HCT116 (cell line): ENCODE results near the gene SIL1. TPM values are rescaled to one million over a fixed set of nuclear protein-coding genes. Genes with fewer than 3 reads are reported as not detected.

Experiments
- ATAC-seq: fragments of 200-7000 bp; cut with Tn5 transposase; 2 replicates; pipeline ENCODE4 v1.9.1; 2020; ENCODE audit warnings: mild to moderate bottlenecking, moderate library complexity
- BruUV-seq: library from RNA; stranded (reverse); fragments of 400-500 nt; replicated peaks from 2 replicates; lab custom pipeline; 2021; lab: Mats Ljungman, UMichigan
- CTCF ChIA-PET: fragments of 300-600 bp; sonication (Branson Sonifier 250); formaldehyde crosslinking; loops from one replicate; lab custom pipeline; 2021; ENCODE audit warnings: antibody characterized with exemption; lab: Charles Lee
- POLR2A ChIA-PET: fragments of 300-600, 350-600 bp; sonication (Branson Sonifier 250); formaldehyde crosslinking; loops from one replicate; lab custom pipeline; 2021; ENCODE audit warnings: antibody characterized with exemption; lab: Charles Lee
- RAD21 ChIA-PET, 2 experiments: fragments of 300-600 bp; sonication (Branson Sonifier 250); formaldehyde crosslinking; loops; one replicate each; lab custom pipeline; 2023; ENCODE audit warnings: low total read pairs in 2 of 2; ENCODE audit not compliant: uncharacterized antibody in 2 of 2, unreplicated experiment in 2 of 2, low non-redundant PET in 1 of 2; lab: Charles Lee
- DNase-seq: peaks from one replicate; pipeline ENCODE4 v3.0.0-alpha.2; 2010; ENCODE audit warnings: low read depth, low spot score
- H2AFZ ChIP-seq: fragments of 200-600 bp; shearing (Covaris generic), sonication (generic); 2 replicates; pipeline ENCODE4 v1.6.1; 2017; ENCODE audit warnings: low read depth, mixed run types, mixed read lengths, antibody characterized with exemption, low read length; ENCODE audit not compliant: poor library complexity, severe bottlenecking
- H3K27ac ChIP-seq: 2 replicates; pipeline ENCODE4 v1.5.1; 2012; ENCODE audit warnings: low read depth, low read length
- H3K27me3 ChIP-seq: fragments of 200-600 bp; sonication (generic); 2 replicates; pipeline ENCODE4 v1.6.1; 2016; ENCODE audit warnings: mixed run types, low read length, mixed read lengths; ENCODE audit not compliant: insufficient read depth
- H3K36me3 ChIP-seq, 2 experiments: fragments of 200-500 bp in 1 of 2; fragments of 200-600 bp in 1 of 2; sonication (Bioruptor generic) in 1 of 2; sonication (generic) in 1 of 2; 2 replicates each; pipeline versions ENCODE4 v1.5.1 to v1.6.1; 2014 to 2016; ENCODE audit warnings: low read length in 2 of 2, inconsistent platforms in 1 of 2, mixed read lengths in 1 of 2, mixed run types in 1 of 2; ENCODE audit not compliant: insufficient read depth in 2 of 2, control insufficient read depth in 1 of 2
- H3K4me1 ChIP-seq, 2 experiments: fragments of 200-600 bp in 1 of 2; sonication (generic) in 1 of 2; 2 replicates each; pipeline versions ENCODE4 v1.5.1 to v1.6.1; 2012 to 2017; ENCODE audit warnings: low read length in 2 of 2, inconsistent platforms in 1 of 2, mild to moderate bottlenecking in 1 of 2, mixed read lengths in 1 of 2, mixed run types in 1 of 2, moderate library complexity in 1 of 2; ENCODE audit not compliant: insufficient read depth in 2 of 2, control insufficient read depth in 1 of 2
- H3K4me2 ChIP-seq: fragments of 200-600 bp; sonication (generic); 2 replicates; pipeline ENCODE4 v1.6.1; 2017; ENCODE audit warnings: mixed run types, low read length, mixed read lengths
- H3K4me3 ChIP-seq, 2 experiments: fragments of 200-600 bp in 1 of 2; sonication (generic) in 1 of 2; replicated peaks in 1 of 2; 2 replicates each; pipeline ENCODE4 v1.5.1; 2011 to 2016; ENCODE audit warnings: low read length in 2 of 2, control low read depth in 1 of 2, low read depth in 1 of 2, mild to moderate bottlenecking in 1 of 2, mixed read lengths in 1 of 2, mixed run types in 1 of 2
- H3K79me2 ChIP-seq: fragments of 200-600 bp; sonication (generic); 2 replicates; pipeline ENCODE4 v1.6.1; 2017; ENCODE audit warnings: mild to moderate bottlenecking, mixed run types, low read length, moderate library complexity, mixed read lengths; ENCODE audit not compliant: insufficient read depth
- H3K9ac ChIP-seq: fragments of 200-600 bp; sonication (generic); 2 replicates; pipeline ENCODE4 v1.6.1; 2016; ENCODE audit warnings: low read length, mixed read lengths
- H3K9me2 ChIP-seq: fragments of 200-600 bp; sonication (generic), shearing (Covaris generic); 2 replicates; pipeline ENCODE4 v1.6.1; 2017; ENCODE audit warnings: mixed run types, mild to moderate bottlenecking, moderate library complexity; ENCODE audit not compliant: insufficient read depth
- H3K9me3 ChIP-seq, 2 experiments: fragments of 200-500 bp in 1 of 2; fragments of 200-600 bp in 1 of 2; sonication (Bioruptor generic) in 1 of 2; sonication (generic) in 1 of 2; 2 replicates each; pipeline ENCODE4 v1.6.1; 2014 to 2017; ENCODE audit warnings: low read length in 2 of 2, mixed read lengths in 2 of 2, inconsistent platforms in 1 of 2, low read depth in 1 of 2, mild to moderate bottlenecking in 1 of 2, mixed run types in 1 of 2, moderate library complexity in 1 of 2; ENCODE audit not compliant: control insufficient read depth in 1 of 2, insufficient read depth in 1 of 2
- H4K20me1 ChIP-seq: fragments of 200-600 bp; sonication (generic), shearing (Covaris generic); 2 replicates; pipeline ENCODE4 v1.6.1; 2017; ENCODE audit warnings: mixed run types, mild to moderate bottlenecking, moderate library complexity; ENCODE audit not compliant: insufficient read depth
- ATF3 ChIP-seq: IDR thresholded peaks from 2 replicates; pipeline ENCODE4 v1.6.1; 2012
- EZH2phosphoT487 ChIP-seq: fragments of 200-600 bp; IDR thresholded peaks from 2 replicates; pipeline ENCODE4 v1.6.1; 2018; ENCODE audit warnings: antibody characterized with exemption, borderline replicate concordance
- FOSL1 ChIP-seq: IDR thresholded peaks from 2 replicates; pipeline ENCODE4 v1.6.1; 2012; ENCODE audit warnings: low read depth
- MAX ChIP-seq: IDR thresholded peaks from 2 replicates; pipeline ENCODE4 v1.6.1; 2012
- POLR2A ChIP-seq: IDR thresholded peaks from 2 replicates; pipeline ENCODE4 v1.7.0; 2011; ENCODE audit warnings: borderline replicate concordance; ENCODE audit not compliant: insufficient read depth, insufficient read length; ENCODE audit errors: extremely low read depth
- RAD21 ChIP-seq: IDR thresholded peaks from 2 replicates; pipeline ENCODE4 v1.6.1; 2012; ENCODE audit warnings: low read depth, mild to moderate bottlenecking
- YY1 ChIP-seq: IDR thresholded peaks from 2 replicates; pipeline ENCODE4 v1.6.1; 2011; ENCODE audit warnings: low read length, low read depth, moderate library complexity, mild to moderate bottlenecking; ENCODE audit not compliant: insufficient replicate concordance; ENCODE audit errors: extremely low read depth
- intact Hi-C: fragments of 100-400 bp; cut with micrococcal nuclease; formaldehyde crosslinking; loops from 2 replicates; pipeline ENCODE4 v1.10.0; 2022
- total RNA-seq: library from RNA; stranded (reverse); gene quantifications from one replicate; pipeline ENCODE4 v1.2.1, GENCODE V29; 2021; ENCODE audit not compliant: unreplicated experiment
- TF ChIP-seq, protein P1 (sequence below): IDR thresholded peaks from 2 replicates; pipeline ENCODE4 v1.6.1; 2011; ENCODE audit warnings: mild to moderate bottlenecking, low read length, moderate library complexity; ENCODE audit not compliant: insufficient replicate concordance; ENCODE audit errors: extremely low read depth

The SIL1 gene
- total RNA-seq, 1 experiment from 2014 or later, result 34.0 TPM

DNA sequence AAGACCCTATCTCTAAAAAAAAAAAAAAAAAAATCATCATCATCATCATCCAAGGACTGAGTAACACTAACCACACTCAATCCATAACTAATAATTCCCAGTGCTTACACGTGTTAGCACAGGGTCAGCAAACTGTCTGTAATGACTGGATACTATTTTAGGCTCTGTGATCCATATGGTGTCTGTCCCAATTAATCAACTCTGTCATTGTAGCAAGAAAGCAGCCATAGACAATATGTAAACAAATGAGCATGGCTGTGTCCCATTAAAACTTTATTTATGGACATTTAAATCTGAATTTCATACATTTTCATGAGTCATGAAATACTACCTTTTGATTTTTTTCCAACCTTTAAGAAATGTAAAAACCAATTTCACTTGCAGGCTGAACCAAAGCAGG lies 148.4 kb downstream of the SIL1 start:
- no peak for ATAC-seq
- CTCF ChIA-PET, result no interaction called here
- Histone ChIP-seq H3K9me2 (no peaks in the 10 kb centered on the region), H3K9ac (no peak overlapping the region), H3K27ac (no peak overlapping the region), H3K4me2 (no peak overlapping the region), H3K36me3 (no peaks in the 10 kb centered on the region), H3K79me2 (no peaks in the 10 kb centered on the region), H4K20me1 (no peaks in the 10 kb centered on the region), H3K4me1 (no peaks in the 10 kb centered on the region), H3K4me3 (no peak overlapping the region), H2AFZ (no peak overlapping the region), H3K27me3 (no peaks in the 10 kb centered on the region), H3K9me3 (no peaks in the 10 kb centered on the region)
- TF ChIP-seq ATF3 (no peak), RAD21 (no peak), POLR2A (no peak), EZH2phosphoT487 (no peak), YY1 (no peak), MAX (no peak)
- BruUV-seq, result TSS peak; percentile 51
- no peak for DNase-seq
- RAD21 ChIA-PET, result no interaction called here
- POLR2A ChIA-PET, result no interaction called here
- intact Hi-C loops, result no loop called here

GRCh38 chr5:139046551-139046950 lies 151.6 kb downstream of the SIL1 start:
- ATAC-seq (no peak), DNase-seq (no peak)
- Histone ChIP-seq H3K4me3 (no peak overlapping the region), H3K9me2 (no peaks in the 10 kb centered on the region), H3K27me3 (no peaks in the 10 kb centered on the region), H3K9me3 (no peaks in the 10 kb centered on the region), H3K4me2 (no peak overlapping the region), H3K27ac (no peak overlapping the region), H3K36me3 (no peaks in the 10 kb centered on the region), H4K20me1 (no peaks in the 10 kb centered on the region), H3K4me1 (no peaks in the 10 kb centered on the region), H3K79me2 (no peaks in the 10 kb centered on the region), H3K9ac (no peak overlapping the region), H2AFZ (no peak overlapping the region)
- BruUV-seq, result no TSS peak
- POLR2A ChIA-PET, result no interaction called here
- RAD21 ChIA-PET, result no interaction called here
- TF ChIP-seq, protein P1, sequence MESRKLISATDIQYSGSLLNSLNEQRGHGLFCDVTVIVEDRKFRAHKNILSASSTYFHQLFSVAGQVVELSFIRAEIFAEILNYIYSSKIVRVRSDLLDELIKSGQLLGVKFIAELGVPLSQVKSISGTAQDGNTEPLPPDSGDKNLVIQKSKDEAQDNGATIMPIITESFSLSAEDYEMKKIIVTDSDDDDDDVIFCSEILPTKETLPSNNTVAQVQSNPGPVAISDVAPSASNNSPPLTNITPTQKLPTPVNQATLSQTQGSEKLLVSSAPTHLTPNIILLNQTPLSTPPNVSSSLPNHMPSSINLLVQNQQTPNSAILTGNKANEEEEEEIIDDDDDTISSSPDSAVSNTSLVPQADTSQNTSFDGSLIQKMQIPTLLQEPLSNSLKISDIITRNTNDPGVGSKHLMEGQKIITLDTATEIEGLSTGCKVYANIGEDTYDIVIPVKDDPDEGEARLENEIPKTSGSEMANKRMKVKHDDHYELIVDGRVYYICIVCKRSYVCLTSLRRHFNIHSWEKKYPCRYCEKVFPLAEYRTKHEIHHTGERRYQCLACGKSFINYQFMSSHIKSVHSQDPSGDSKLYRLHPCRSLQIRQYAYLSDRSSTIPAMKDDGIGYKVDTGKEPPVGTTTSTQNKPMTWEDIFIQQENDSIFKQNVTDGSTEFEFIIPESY, result no peak
- TF ChIP-seq POLR2A (no peak), FOSL1 (no peak), ATF3 (no peak)
- CTCF ChIA-PET, result no interaction called here
- intact Hi-C loops, result no loop called here
